Fibroblast of peridontal ligament (primary cell): Measurements from ENCODE around the gene C10orf105.
A peak's percentile ranks its signal among the peaks of the same experiment; 100 is the strongest.

Experiments used
- DNase-seq: peaks from one replicate; pipeline ENCODE4 v3.0.0-alpha.2; 2010; ENCODE audit errors: extremely low read depth

Gene C10orf105

GRCh38 chr10:71737001-71737833, 17.6 kb upstream of the C10orf105 start:
- no peak for DNase-seq

- no peak for DNase-seq
Observed at GRCh38 chr10:71736570-71736952, 17.0 kb upstream of the C10orf105 start.

GRCh38 chr10:71735709-71736569, 16.4 kb upstream of the C10orf105 start:
- DNase-seq, result no peak

GRCh38 chr10:71734797-71735196, 15.2 kb upstream of the C10orf105 start:
- DNase-seq, result no peak

GRCh38 chr10:71731791-71732190, 12.2 kb upstream of the C10orf105 start:
- no peak for DNase-seq

GRCh38 chr10:71729161-71729636, 9.6 kb upstream of the C10orf105 start:
- no peak for DNase-seq

- peak; percentile 71 for DNase-seq
Observed at GRCh38 chr10:71727738-71728737, 8.5 kb upstream of the C10orf105 start.

GRCh38 chr10:71727105-71727737, 7.6 kb upstream of the C10orf105 start:
- DNase-seq, result no peak

GRCh38 chr10:71726580-71727104, 7.1 kb upstream of the C10orf105 start:
- DNase-seq, result no peak

- DNase-seq, result peak; percentile 33
Observed at GRCh38 chr10:71725998-71726579, 6.5 kb upstream of the C10orf105 start.

- no peak for DNase-seq
Observed at GRCh38 chr10:71725249-71725648, 5.7 kb upstream of the C10orf105 start.

- DNase-seq, result no peak
Observed at GRCh38 chr10:71724539-71724938, 5.0 kb upstream of the C10orf105 start.

- no peak for DNase-seq
Observed at GRCh38 chr10:71723311-71723710, 3.7 kb upstream of the C10orf105 start.

- no peak for DNase-seq
Observed at GRCh38 chr10:71722849-71723248, 3.3 kb upstream of the C10orf105 start.

GRCh38 chr10:71721313-71721712, 1.7 kb upstream of the C10orf105 start:
- DNase-seq, result no peak

- DNase-seq, result no peak
Observed at GRCh38 chr10:71720288-71720687, 710 bp upstream of the C10orf105 start.

- DNase-seq, result peak; percentile 40
Observed at GRCh38 chr10:71719042-71719441, 536 bp downstream of the C10orf105 start.

GRCh38 chr10:71718165-71718698, 1.3 kb downstream of the C10orf105 start:
- no peak for DNase-seq

- DNase-seq, result peak; percentile 45
Observed at GRCh38 chr10:71717551-71717951, 2.0 kb downstream of the C10orf105 start.

GRCh38 chr10:71717056-71717455, 2.5 kb downstream of the C10orf105 start:
- DNase-seq, result no peak
